GM19438 (cell line): ENCODE measurements around the gene SMIM8.

ENCODE experiments used
- ATAC-seq: cut with Tn5 transposase; IDR thresholded peaks from one replicate; pipeline ENCODE4 v1.9.1; 2021; ENCODE audit warnings: low read depth; ENCODE audit not compliant: unreplicated experiment

SMIM8 gene

DNA sequence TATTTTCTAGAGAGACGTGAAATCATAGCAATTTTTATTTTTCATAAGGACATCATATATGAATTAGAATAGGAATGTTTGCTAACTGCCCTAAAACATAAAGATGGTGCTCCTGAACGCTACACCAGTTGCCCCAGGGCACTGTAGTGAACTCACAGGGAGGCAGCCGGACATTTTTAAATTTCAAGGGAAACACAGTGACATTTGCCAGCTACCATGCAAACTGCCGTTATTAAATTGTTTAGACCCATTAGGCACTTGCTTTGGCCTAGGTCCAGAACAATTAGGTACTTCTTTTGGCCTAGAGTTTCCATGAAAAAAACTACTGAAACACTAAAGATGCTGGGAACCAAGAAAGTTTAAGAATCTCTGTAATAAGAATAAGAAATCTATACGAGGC, 60.5 kb downstream of the SMIM8 start:
- no peak for ATAC-seq

DNA sequence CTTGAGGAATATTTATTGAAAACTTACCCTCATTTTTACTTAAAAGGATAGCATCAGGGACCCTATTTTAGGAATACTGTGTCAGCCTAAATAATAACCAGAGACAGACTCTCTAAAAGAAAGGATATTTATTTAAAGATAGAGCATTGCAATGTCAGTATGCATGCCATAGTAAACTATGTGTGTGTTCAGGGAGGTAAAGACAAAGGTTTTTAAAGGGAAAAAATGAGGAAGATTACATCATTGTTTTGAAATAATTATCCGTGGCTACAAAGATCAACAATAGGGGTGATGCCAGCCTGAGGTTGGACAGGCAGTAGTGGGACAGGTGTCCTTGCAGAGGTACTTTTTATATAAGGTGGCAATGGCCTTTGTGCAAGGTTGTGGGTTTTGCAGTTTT, 61.6 kb downstream of the SMIM8 start:
- no peak for ATAC-seq

DNA sequence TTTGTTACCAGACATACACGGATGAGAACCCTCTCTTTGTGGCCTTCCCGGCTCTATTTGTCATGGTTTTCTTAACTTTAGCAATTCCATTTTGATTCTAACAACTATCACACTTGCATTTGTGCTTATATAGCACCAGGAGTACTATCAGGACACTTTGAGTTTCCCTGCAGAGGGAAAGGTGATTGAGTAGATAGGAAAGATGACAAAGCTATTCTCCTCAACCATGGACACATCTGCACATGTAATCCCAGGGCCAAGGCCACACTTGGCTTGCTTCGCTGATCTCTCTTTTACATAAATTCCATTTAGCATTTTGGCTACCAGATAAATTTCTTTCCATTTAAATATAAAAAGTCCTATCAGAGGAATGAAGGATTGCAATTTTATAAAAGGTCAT, 62.1 kb downstream of the SMIM8 start:
- ATAC-seq = no peak

DNA sequence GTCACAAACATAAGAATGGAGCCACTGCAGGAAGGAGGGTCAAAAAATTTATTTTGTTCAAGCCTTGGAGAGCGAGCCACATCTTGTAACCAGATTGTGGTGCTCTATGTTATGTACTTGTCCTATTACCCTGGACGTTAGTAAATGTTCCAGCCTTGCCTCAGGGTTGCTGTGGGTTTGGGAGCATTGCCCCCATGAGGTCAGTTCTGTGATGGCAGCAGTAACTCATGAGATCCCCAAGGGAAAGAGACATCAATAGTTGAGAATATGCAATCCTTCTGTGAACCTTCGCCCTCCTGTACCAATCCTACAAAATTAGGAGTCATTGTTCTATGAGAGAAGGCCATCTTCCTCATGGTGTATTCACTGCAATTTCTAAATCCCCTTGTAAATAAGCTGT, 68.9 kb downstream of the SMIM8 start:
- ATAC-seq = peak; percentile 68
